K562 (cell line): ENCODE results near the gene NFATC1. TPM values are rescaled to one million over a fixed set of nuclear protein-coding genes. Genes with fewer than 3 reads are reported as not detected.

Experiments
- ATAC-seq: fragments of 200-7000 bp; cut with Tn5 transposase; 3 replicates; pipeline ENCODE4 v1.9.1; 2020; ENCODE audit warnings: moderate library complexity
- BruUV-seq: library from RNA; stranded (reverse); fragments of 400-500 nt; replicated peaks from 2 replicates; lab custom pipeline; 2021; lab: Mats Ljungman, UMichigan
- CTCF ChIA-PET: fragments of 300-600 bp; formaldehyde crosslinking; extraction: SDS; loops from one replicate; lab custom pipeline; 2021; ENCODE audit warnings: low intra/inter-chr PET ratio; lab: Yijun Ruan, JAX
- POLR2A ChIA-PET: fragments of 300-600, 350-650 bp; sonication (Branson Sonifier 250); formaldehyde crosslinking; extraction: SDS; loops from one replicate; lab custom pipeline; 2021; ENCODE audit warnings: antibody characterized with exemption, inconsistent platforms; lab: Yijun Ruan, JAX
- DNase-seq, 4 experiments: peaks; one replicate each; pipeline versions ENCODE4 v3.0.0 to v3.0.0-alpha.2; 2011 to 2018; ENCODE audit warnings: low spot score in 3 of 4, mixed read lengths in 3 of 4; ENCODE audit errors: extremely low read depth in 1 of 4
- FAIRE-seq: peaks from 2 replicates; lab custom pipeline; 2011; peaks lifted over from hg19 to GRCh38; lab: Jason Lieb, UNC
- H2AFZ ChIP-seq: 2 replicates; pipeline ENCODE4 v1.6.0; 2011; ENCODE audit warnings: low read depth, low read length, control low read depth, inconsistent platforms
- H3K27ac ChIP-seq: fragments of 200-600 bp; 3 replicates; pipeline ENCODE4 v1.8.0; 2011; ENCODE audit warnings: low read depth, mild to moderate bottlenecking, control low read depth, inconsistent platforms, low read length, moderate library complexity, mixed read lengths; ENCODE audit errors: extremely low read depth
- H3K27me3 ChIP-seq, 2 experiments: fragments of 300-600 bp in 1 of 2; 2 replicates in 1 of 2; 3 replicates in 1 of 2; pipeline versions ENCODE4 v1.6.0 to v1.8.0; 2011; ENCODE audit warnings: inconsistent platforms in 2 of 2, low read length in 2 of 2, mild to moderate bottlenecking in 1 of 2, mixed read lengths in 1 of 2, moderate library complexity in 1 of 2; ENCODE audit not compliant: control insufficient read depth in 2 of 2, insufficient read depth in 2 of 2
- H3K36me3 ChIP-seq: fragments of 300-600 bp; 3 replicates; pipeline ENCODE4 v1.8.0; 2011; ENCODE audit warnings: mild to moderate bottlenecking, low read length, inconsistent platforms; ENCODE audit not compliant: control insufficient read depth, insufficient read depth
- H3K4me1 ChIP-seq, 2 experiments: fragments of 200-600 bp in 1 of 2; replicated peaks in 1 of 2; 2 replicates in 1 of 2; 3 replicates in 1 of 2; pipeline versions ENCODE4 v1.5.1 to v1.8.0; 2011; ENCODE audit warnings: inconsistent platforms in 2 of 2, low read length in 2 of 2, mild to moderate bottlenecking in 1 of 2, mixed read lengths in 1 of 2, moderate library complexity in 1 of 2; ENCODE audit not compliant: control insufficient read depth in 2 of 2, insufficient read depth in 2 of 2
- H3K4me2 ChIP-seq: 2 replicates; pipeline ENCODE4 v1.6.1; 2011; ENCODE audit warnings: low read length, control low read depth, inconsistent platforms, mixed read lengths; ENCODE audit not compliant: insufficient read depth
- H3K4me3 ChIP-seq: fragments of 200-600 bp; sonication (generic), shearing (Covaris generic); 2 replicates; pipeline ENCODE4 v1.5.1; 2016; ENCODE audit warnings: control low read depth, inconsistent platforms
- H3K79me2 ChIP-seq: fragments of 200-600 bp; 3 replicates; pipeline ENCODE4 v1.8.0; 2011; ENCODE audit warnings: low read length, inconsistent platforms; ENCODE audit not compliant: control insufficient read depth, insufficient read depth
- H3K9ac ChIP-seq, 2 experiments: 2 replicates each; pipeline versions ENCODE4 v1.6.0 to v1.6.1; 2011; ENCODE audit warnings: low read depth in 2 of 2, low read length in 2 of 2, control low read depth in 1 of 2, inconsistent platforms in 1 of 2, mild to moderate bottlenecking in 1 of 2, mixed read lengths in 1 of 2; ENCODE audit not compliant: insufficient read depth in 1 of 2
- H3K9me1 ChIP-seq: one replicate; pipeline ENCODE4 v1.6.0; 2011; ENCODE audit warnings: inconsistent platforms, mild to moderate bottlenecking, low read length, moderate library complexity; ENCODE audit not compliant: control insufficient read depth, insufficient read depth
- H3K9me3 ChIP-seq: replicated peaks from 2 replicates; pipeline ENCODE4 v1.5.1; 2011; ENCODE audit warnings: low read depth, low read length, inconsistent platforms; ENCODE audit not compliant: control insufficient read depth, insufficient read depth
- H4K20me1 ChIP-seq: replicated peaks from 2 replicates; pipeline ENCODE4 v1.6.1; 2011; ENCODE audit warnings: low read length, inconsistent platforms, mixed read lengths; ENCODE audit not compliant: control insufficient read depth, insufficient read depth
- PHF21A ChIP-seq: fragments of 450-650 bp; IDR thresholded peaks from 2 replicates; pipeline ENCODE4 v1.6.1; 2017; ENCODE audit warnings: low read depth, borderline replicate concordance
- SIN3A ChIP-seq, 2 experiments: fragments of 150-350 bp in 1 of 2; IDR thresholded peaks; 2 replicates each; pipeline ENCODE4 v1.6.1; 2011 to 2016; ENCODE audit warnings: borderline replicate concordance in 2 of 2, low read depth in 2 of 2, low read length in 2 of 2, mild to moderate bottlenecking in 2 of 2, moderate library complexity in 2 of 2; ENCODE audit not compliant: control insufficient read depth in 1 of 2
- WGBS: fragments of 100-300 bp; shearing (Covaris generic); methylation state at CpG from one replicate; pipeline ENCODE4 v1.1.6; 2016; ENCODE audit warnings: low coverage, mixed read lengths; ENCODE audit not compliant: insufficient coverage; ENCODE audit errors: missing lambda C conversion rate; 5-methylcytosine and 5-hydroxymethylcytosine counted together
- in situ Hi-C: fragments of 300-500 bp; cut with MboI; formaldehyde crosslinking; loops from 4 replicates; pipeline ENCODE4 v1.15.0; 2018; ENCODE audit warnings: inconsistent platforms, mixed read lengths
- intact Hi-C: fragments of 100-400 bp; cut with micrococcal nuclease; formaldehyde crosslinking; loops from 2 replicates; pipeline ENCODE4 v1.14.2; 2022
- polyA plus RNA-seq, 8 experiments: library from polyadenylated mRNA; depleted of rRNA in 4 of 8; stranded (reverse) in 5 of 8; unstranded in 3 of 8; fragments of >200 nt; fragmentation: Nextera tagmentation in 2 of 8; fragmentation: Illumina TruSeq in 1 of 8; extraction: Ambion mirVana in 2 of 8; extraction: Trizol in 1 of 8; gene quantifications; 2 replicates each; pipeline versions ENCODE4 v1.2.1 to v1.2.3, GENCODE V29; 2011 to 2014; ENCODE audit warnings: inconsistent platforms in 1 of 8, missing spikeins in 1 of 8
- total RNA-seq, 7 experiments: library from RNA; depleted of rRNA in 6 of 7; stranded (reverse); fragments of >200 nt in 6 of 7; fragmentation: Illumina TruSeq in 2 of 7; extraction: Trizol in 2 of 7; gene quantifications; 2 replicates each; pipeline versions ENCODE4 v1.2.1 to v1.2.3, GENCODE V29; 2011 to 2021; ENCODE audit warnings: low replicate concordance in 1 of 7

Gene NFATC1
- total and polyA plus RNA-seq, 9 of the 15 experiments (the other 6 are each of a cell fraction or from before 2014, with no cell fraction given), result 1.1 to 16.4 (median 2.5) TPM

DNA sequence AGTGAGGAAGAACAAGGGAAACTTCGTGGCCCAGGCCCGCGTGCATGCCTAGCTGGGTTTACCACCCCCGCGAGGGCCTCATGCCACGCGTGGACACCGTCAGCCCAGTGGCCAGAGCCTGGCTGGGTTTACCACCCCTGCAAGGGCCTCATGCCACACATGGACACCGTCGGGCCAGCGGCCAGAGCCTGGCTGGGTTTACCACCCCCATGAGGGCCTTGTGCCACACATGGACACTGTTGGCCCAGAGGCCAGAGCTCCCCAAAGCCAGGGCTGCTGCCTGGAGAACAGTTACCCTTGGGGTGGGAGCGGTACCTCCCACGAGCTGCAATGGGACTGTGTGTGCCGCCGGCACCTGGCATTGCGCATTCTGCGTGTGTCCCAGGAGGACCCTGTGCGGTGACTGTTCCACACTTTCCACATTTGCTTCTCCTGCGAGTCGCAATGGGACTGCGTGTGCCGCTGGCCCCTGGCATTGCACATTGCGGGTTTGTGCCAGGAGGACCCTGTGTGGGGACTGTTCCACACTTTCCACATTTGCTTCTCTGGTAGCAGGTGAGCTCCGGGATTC is 178.3 kb downstream of the NFATC1 start (continued):
- TF ChIP-seq SIN3A (IDR thresholded peaks at IDR 0.05; ENCODE audit: borderline replicate concordance in 2 of 2, control insufficient read depth in 1 of 2, low read depth in 2 of 2, low read length in 2 of 2), result no peak

DNA sequence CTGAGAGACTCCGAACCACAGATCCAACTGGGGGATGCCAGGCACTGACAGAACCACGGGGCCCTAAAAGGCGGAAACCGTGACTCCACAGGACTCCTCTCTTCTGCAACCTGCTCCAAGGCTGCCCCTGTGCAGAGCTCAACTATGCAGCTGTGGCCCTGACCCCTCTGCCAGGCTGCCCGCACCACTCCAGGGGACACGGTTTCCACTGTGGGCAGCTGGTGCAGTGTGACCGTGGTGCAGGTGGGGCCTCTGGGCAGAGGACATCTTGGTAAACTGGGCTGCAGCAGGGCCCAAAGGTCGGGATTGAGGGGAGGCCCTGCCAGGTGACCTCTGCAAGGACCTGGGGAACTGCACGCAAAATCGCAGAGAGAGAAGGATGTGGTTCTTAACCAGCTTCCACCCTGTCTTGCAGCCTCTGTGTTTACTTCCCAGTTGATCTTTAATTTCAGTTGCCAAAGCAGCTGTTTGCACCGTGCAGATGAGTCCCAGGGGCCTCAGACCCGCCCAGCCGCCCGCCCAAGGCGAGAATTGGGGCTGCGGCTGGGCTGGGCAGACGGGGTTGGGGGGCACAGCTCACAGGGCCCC is 179.3 kb downstream of the NFATC1 start:
- Histone ChIP-seq H3K36me3 (no peaks in the 10 kb centered on the region), H3K4me2 (no peak overlapping the region), H3K4me3 (no peak overlapping the region), H2AFZ (no peak overlapping the region), H3K9me1 (no peaks in the 10 kb centered on the region), H3K27ac (no peak overlapping the region), H3K9ac (no peak overlapping the region), H4K20me1 (no peaks in the 10 kb centered on the region), H3K79me2 (no peaks in the 10 kb centered on the region), H3K9me3 (peaks cover 3% of the 10 kb centered on the region), H3K27me3 (peaks cover 9 to 62% of the 10 kb centered on the region in 2 experiments; a peak in 4 of 5 replicates), H3K4me1 (peaks cover 0 to 16% of the 10 kb centered on the region in 2 experiments; a peak in 3 of 5 replicates)
- BruUV-seq, result no TSS peak
- CTCF ChIA-PET, result no interaction called here
- 4% methylated on average over 10 of the region's 17 CpGs for WGBS
- ATAC-seq (no peak), DNase-seq (no peak), FAIRE-seq (no peak)
- TF ChIP-seq PHF21A, result no peak
- in situ Hi-C loops (no loop called here), intact Hi-C loops (no loop called here)
- POLR2A ChIA-PET, result interaction anchor here (0.6 to 1.0 kb wide), 2 partner anchors 13 to 120 kb away, joined by 3 read pairs; no protein-coding TSS in a partner anchor
